ENCODE measurements around the gene CLHC1.
A peak's percentile ranks its signal among the peaks of the same experiment; 100 is the strongest.

GRCh38 chr2:55168221-55169154, 63.6 kb downstream of the CLHC1 start:
- no peak for TF ChIP-seq EZH2phosphoT487 (IDR thresholded peaks at IDR 0.05; ENCODE audit: borderline replicate concordance)
- no peak for TF ChIP-seq SIN3A (IDR thresholded peaks at IDR 0.05; ENCODE audit: low read depth)
- TF ChIP-seq CTCF (IDR thresholded peaks at IDR 0.05 in 2 of 3, conservative IDR thresholded peaks at IDR 0.05 in 1 of 3; ENCODE audit: borderline replicate concordance in 1 of 3, insufficient read depth in 1 of 3, low read depth in 2 of 3, low read length in 2 of 3): peak; percentile 70 to 89 (median 87)
- TF ChIP-seq REST (IDR thresholded peaks at IDR 0.05; ENCODE audit: low read depth): no peak
- no peak for TF ChIP-seq ATF3 (IDR thresholded peaks at IDR 0.05)
- TF ChIP-seq POLR2AphosphoS5 (IDR thresholded peaks at IDR 0.05; ENCODE audit: low read depth, low read length): no peak

Data from HCT116 (cell line).